Central memory CD4-positive, alpha-beta T cell (primary cell): Measurements from ENCODE around the gene KRT77.
"Not testable (repeated sequence)": the region's sequence is repeated elsewhere in the genome, so short reads cannot be mapped to it uniquely, and the experiment has no call there.

Experiments used
- DNase-seq: peaks from one replicate; pipeline ENCODE4 v3.0.0; 2022

Gene KRT77

DNA sequence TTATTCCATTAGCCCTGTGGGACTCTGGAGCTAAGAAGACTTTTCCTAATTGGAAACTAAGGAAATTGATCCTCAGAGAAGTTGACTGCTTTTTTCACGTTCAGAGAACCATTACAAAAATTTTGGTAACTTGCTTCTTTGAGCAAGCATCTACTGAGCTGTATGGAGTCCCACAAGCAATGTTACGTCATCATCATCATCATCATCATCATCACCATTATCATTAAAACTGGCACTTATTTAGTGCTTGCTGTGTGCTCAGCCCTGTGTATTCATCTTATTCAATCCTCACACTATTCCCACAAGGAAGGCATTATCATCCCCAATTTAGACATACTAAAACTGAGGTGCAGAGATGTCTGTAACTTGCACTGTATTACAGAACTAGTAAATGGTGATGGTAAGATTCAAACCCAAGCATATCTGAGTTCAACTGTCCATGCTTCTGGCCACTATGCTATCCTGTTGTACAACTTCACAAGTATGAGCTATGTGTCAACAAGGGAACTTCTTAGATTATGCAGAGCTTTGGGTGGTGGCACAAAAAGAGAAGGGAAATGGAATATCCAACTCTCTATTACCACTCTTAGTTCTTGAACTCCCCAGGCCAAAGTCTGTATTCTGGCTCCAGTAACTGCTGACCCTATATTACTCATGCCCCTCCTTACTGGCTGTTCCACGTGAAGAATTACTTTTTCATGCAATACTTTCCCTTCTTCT lies 29.5 kb downstream of the KRT77 start:
- no peak for DNase-seq

DNA sequence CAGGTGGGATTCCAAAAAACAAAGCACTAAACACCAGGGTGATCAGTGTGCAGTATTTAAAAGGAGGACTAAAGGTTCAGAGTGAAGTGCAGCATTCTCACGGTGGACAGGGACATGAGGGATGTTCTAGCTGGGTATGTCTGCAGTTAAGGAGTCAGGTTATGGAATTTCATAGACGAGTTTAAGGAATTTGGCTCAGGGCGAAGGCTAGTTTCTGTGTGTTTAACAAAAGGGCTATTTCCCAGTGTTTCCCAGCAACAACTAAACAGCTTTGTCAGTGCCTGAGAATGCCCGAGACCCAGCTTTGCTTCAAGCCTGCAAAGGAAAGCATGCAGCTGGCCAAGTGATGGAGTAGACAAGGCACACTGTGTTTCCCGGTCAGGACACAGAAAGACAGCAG lies 30.1 kb downstream of the KRT77 start:
- no peak for DNase-seq

DNA sequence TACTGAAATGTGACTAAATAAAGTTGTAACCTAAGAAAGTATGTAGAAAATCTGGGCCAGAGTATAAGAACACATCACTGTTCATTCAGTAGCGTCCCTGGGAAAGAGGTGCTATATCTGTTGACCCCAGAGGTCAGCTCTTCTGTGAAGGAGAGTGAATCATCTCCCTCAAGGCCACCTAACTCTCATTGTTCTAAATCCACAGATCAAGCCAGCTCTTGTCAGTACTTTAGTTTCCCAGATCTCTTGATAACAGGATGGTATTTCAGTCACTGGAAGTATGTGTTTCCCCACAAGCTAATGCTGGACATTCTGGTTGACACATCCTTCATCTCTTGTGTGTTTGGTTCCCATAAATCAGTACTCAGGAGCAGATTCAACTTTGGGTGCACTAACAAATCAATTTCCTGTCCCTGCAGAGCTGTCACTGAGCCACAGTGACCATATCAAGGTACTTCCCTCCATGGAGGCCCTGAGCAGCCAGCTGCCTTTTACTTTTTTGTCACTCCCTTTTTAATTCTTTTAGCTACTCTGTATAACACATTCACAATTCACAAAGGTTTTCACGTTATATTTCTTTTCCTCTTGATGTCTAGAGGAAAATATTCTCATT lies 30.9 kb downstream of the KRT77 start:
- DNase-seq, result no peak

DNA sequence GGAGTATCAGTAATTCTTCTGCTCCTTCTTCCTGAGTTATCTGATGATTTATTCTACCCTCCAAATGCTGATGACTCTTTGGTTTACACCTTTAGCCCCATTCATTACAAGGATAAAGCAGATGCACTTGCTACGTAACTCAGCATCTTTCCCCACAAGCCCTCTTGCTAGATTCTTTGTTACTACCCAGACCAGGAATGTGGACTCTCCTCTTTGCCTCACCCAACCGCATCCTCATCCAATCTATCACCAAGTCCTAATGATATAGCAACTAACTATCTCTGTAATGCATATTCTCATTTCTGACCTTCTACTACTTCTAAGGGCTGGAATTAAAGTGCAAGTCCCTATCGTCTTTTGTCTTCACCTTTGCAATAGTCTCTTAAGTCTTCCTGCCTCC lies 32.4 kb downstream of the KRT77 start:
- DNase-seq, result no peak

DNA sequence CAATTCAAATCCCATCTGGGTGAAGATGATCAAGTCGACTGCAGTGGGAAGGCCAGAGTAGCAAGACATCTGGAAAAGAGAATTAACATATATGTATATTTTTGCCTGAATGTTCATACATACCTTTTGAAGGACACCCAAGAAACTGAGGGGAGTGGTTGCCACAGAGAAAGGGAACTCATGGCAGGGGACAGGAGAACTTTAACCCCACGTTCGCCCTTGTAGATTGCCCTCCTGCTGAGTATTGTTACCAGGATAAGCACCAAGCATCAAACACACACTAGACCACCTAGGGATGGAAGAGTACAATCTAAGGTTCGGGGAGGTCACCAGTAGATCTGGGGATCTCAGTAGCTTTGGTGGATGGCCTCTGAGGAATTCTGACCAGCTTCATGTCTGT lies 32.8 kb downstream of the KRT77 start:
- no peak for DNase-seq

DNA sequence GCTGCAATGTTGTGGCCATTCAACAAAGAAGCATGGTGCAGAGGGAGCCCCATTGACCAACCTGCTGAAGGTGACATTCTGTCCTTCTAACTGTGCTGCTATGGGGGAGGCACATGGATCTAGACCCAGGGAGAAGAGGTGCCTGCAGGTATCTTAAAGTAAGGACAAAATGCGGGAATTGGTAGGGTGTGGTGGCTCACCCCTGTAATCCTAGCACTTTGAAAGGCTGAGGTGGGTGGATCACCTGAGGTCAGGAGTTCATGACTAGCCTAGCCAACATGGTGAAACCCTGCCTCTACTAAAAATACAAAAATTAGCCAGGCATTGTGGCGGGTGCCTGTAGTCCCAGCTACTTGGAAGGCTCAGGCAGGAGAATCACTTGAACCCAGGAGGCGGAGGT lies 33.4 kb downstream of the KRT77 start:
- not testable (repeated sequence) for DNase-seq

DNA sequence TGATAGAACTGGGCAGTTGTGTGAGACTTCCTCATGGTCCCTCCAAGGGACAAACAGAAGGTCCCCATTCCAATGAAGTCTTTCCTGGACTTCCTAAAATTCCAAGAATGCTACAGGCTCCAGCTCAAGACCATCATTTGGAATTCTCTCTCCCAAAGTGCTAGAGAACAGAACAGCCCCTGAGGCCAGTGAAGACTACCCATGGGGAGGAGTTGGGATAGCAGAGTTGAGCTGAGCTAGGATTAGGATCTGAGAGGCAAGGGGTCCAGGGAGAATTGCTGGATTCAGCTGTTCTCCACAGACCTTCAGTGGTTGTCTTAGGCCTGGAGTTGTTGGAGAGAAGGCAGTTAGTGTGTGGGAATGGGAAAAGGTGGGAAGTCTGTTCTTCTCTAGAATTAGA lies 33.9 kb downstream of the KRT77 start:
- DNase-seq, result no peak

DNA sequence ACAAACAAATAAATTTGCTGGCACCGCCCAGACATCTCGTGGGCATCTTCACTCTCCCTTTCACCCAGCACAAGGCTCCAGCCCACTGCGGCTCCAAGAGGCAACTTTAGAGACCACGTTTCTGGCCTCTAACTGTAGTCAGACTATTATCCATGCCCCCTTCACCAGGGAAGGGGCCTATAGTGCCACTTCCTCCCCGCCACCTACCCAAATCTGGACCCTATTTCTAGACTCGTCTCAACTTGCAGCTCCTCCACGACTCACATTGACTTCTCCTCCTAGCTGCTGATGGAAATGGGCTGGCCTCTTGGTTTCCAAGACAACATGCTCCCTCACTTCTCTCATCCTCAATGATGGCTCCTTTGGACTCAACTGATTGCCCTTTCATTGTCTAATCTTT lies 35.4 kb downstream of the KRT77 start:
- DNase-seq, result no peak

DNA sequence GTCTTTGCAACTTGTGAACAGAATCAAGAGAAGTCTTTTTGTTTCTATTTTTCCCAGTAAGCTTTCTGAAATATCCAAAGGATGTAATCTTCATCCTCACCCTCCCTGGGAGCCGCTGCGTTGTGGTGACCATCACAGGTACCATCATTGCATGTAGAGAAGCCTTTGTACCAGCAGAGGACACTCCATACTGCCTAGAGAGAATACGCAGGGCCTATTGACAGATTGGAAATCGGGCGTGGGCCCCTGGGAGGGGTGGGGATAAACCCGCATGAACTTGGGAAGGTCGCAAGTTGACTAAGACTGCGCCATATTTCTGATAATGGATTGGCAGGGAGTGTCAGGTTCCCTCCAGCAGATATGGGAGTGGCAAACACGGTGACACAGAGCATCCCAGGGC lies 35.8 kb downstream of the KRT77 start:
- DNase-seq, result no peak

DNA sequence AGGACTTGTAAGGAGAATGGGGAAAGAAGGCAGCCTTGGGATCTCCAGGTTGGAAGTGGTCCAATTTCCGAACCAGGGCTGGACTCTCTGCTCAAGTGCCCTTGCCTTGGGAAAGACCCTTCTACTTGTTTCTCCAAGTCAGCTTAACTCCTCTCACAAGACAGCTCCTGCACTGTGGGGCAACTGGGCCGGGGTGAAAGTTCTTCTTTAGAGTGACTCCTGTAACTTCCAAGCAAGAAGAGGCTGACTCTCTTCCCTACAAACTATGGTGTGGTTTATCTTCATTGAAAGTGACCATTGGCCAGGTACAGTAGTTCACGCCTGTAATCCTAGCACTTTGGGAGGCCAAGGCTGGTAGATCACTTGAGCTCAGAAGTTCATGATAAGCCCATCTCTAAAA lies 36.9 kb downstream of the KRT77 start:
- DNase-seq, result no peak

DNA sequence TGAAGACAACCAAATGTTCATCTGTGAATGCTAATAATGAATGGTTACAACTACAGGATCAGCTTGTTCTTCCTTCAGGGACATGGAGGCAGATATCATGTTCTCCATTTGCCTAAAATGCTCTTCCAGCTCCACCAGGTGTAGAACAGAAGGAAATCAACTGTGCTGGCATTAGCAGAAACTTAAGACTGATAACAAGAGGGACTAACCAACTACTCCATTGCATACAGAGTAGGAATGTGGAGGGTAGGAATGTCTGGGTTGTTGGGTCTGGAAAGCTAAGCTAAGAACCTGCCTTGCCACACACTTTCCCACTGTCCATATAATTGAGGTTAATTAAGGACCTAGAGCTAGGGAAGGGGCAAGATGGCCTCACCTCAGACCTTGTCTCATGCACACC lies 39.9 kb downstream of the KRT77 start:
- DNase-seq, result no peak

DNA sequence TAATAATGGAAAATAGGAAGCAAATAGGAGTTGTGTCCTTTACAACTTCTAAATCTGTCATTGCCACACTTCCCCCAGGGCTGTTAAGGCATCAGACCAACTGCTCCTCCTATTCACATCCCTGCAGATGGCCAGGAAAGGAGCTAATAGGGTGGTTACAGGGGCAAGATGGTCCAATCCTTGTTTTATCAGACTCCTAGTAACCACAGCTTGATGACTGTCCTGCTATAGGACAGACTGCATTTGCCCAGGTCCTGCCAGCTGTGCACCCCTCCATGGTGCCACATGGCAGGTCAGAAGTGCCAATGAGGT lies 40.5 kb downstream of the KRT77 start:
- DNase-seq, result no peak

DNA sequence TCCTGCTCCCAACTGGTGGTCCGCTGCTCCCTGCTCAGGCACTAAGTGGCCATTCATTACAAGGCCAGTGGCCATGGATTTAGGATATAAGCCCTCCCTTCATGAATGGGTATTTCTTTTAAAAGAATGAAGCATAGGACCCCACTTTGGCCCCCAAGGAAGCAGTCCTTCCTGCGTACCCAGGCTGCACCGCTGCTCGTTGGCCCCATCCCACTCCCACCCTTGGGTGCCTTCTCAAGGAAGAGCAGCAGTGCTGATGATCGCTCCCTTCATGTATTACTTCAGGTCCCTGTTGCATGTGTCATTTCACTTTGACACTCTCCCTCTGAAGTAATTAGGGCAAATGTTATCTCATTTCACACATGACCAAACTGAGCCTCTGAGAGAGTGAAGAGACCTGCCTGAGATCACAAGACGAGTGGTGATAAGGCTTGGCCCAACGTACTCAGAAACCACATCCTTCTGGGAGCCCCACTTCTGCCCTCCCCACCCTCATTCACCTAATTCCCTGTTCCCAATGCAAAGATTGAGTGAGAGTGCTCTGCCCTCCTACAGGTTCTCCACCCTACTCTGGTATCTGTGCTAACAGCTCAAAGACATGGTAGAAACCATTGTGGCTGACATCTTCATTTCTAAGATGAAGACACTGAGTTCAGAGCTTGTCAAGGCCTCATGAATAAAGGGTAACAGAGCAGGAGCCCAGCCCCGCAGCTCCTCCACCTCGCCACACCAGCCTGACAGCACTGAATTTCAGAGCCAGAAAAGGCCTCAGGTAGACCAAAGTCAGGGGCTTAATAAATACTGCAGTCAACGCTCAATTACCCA lies 41.0 kb downstream of the KRT77 start:
- DNase-seq, result no peak

DNA sequence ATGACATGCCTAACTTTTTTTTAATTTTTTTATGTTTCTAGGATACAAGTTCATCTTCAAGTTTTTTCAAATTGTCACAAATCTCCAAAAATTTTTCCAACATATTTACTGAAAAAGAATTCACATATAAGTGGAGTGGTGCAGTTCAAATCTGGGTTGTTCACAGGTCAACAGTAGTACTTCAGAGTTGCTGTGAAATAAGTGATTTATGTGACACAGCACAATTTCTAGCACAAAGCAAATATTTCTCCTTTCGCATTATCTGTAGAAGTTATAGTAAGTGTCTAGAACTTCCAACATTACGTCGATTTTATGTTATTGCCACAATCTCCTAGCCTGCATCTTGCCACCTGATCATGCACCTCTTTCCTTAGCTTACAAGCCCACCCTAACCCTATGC lies 41.7 kb downstream of the KRT77 start:
- no peak for DNase-seq

DNA sequence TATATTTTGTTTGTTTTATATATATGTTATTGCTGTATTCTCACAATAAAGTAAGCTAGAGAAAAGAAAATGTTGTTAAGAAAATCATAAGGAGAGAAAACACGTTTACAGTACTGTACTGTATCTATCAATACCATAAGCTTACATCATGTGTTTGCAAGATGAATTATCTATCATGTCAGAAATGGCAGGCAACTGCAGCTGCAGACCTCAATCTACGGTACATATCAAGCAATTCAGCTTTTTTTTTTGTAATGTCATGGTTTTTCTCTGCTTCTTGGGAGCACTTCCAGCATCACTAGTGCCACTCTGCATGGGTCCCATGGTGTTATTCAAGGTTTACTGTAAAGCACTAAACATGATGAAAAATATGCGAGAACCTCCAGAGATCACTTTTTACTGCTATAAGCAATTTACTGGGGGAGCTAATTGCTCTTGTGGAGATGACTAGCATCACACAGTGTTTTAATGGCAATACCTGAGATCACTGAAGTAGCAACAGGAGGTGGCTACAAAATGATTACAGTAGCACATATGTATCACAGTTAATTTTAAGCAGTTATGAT lies 42.3 kb downstream of the KRT77 start:
- no peak for DNase-seq

DNA sequence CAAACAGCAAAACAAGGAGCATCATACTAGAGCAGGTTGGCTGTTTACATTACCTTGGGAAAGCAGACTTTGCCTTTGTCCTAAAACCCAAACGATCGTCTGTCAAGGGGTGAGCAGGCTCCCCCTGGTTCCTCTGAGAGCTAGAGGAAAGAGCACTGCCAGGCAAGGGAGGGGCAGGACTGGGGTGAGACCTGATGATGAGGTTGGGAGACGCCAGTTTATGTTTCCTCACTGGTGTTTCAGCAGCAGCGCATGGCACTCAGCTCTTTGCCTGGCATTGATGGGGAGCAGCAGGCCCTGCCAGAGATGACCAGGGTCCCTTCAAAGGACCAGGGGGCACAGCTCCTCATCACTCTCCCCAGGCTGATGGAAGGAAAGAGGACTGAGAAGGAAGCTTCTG lies 43.4 kb downstream of the KRT77 start:
- no peak for DNase-seq

DNA sequence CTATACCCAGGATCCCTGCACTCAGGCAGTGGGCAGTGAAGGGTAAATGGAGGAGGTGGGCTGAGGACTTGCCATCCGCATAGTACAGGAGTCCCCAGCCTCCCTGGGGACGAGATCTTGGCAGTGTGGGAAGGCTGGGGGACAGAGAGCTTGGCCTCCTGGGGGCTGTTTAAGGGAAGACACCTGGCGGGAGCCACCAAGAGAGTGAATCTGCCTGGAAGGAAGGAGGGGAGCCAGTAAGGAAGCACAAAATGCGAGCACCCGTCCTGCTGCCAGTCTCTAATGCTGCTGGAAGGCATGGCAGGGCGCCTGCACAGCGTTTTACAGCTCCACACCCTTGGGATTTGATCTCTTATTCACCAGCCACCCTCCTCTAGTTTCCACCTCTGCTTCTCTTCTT lies 43.9 kb downstream of the KRT77 start:
- DNase-seq, result no peak

DNA sequence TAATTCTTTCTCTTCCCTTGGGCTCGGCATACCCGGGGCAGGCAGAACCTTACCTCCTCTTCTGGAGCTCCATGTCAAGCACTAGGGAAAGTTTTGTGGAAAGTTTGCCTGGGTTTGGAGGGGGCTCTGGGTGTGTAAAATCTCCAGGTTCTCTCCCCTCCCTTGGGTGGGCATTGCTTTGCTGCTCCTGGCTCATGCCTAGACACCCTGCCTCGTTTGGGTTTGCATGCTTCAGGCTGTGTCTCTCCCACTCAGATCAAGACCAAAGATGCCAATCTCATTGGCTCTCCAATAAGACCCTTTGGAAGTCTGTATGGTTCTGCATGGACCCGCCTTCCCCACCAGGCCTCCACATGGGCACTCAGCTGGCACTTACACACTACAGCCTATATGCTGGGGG lies 45.1 kb downstream of the KRT77 start:
- DNase-seq, result no peak

DNA sequence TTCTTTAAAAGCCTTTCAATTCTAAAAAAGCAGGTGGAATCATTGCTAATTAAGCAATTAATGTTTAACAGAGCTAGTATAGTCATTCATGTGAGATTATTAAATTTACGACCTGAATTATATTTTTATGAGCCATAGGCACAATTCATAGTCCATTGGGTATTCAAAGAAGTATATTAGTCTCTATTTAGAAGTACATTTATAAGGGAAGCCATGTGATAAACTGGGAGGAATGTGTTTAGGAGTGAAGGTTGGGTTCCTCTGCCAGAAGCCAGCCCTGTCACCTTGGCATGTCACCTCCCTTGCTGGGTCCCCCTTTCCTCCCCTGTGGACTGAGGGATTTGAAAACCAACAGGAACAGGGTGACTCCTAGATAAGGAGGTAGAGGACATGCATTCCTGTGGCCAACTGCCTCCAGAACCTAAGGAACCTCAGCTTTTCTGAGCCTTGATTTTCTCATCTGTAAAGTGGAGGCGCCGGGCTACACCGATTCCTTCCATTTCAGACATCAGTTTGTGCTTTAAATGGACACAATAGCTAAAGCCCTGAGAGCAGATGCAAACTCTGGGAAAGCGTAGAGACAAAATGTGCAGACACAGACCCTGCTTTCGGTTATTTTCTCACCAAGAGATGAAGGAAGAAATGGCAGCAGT lies 45.9 kb downstream of the KRT77 start:
- no peak for DNase-seq

DNA sequence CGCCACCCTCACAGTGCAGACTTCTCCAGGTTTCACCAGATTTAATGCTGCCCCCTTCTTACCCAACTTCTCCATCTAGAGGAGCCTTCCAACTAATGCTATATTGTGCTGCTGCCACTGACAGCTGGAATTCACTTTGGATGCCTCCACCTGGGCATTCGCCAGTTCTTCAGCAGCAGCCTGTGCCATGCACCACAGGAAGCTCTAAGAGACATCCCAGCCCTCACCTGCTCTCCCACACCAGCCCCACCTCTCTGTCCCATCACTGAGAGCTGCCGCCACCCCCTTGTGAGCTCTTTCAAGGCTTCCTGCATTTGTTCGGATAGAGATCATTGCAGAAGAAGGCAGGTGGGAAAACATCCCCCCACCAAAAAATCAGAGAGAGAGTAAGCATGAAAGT lies 46.7 kb downstream of the KRT77 start:
- no peak for DNase-seq

DNA sequence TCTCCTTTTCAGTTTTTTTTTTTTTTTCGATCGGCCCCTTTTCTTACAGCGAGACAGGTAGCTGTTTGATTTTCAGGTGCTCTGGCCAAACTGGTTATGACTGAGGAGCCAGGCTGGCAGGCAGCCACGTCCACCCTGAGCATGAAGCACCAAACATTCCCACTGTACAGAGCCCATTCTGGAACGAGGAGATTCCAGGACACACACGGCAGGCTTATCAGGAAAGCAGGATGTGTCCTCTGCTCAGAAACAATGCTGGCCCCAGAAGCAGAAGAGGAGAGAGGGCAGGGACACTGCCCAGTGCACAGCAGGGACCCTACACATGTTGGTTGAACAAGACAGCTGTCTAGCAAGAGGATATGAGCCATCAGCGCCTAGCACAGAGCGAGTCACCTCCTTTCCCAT lies 47.6 kb downstream of the KRT77 start:
- DNase-seq, result no peak

DNA sequence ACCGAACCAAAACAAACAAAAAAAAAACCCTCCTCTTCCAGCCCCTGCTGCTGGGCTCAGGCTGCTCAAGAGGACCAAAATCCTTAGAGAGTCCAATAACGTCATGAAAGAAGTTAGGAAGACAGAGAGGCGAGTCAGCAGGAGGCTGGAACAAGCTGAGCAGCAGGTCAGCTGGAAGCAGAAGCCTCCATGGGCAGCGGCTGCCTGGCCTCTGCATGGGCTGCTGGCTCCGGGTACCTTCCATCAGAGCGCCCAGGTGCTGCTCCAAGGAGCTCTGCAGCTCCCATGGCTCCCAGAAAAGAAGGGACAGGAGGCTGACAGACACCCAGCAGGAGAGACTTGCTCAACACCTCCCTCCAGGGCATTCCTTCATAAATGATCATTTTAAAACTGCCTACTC lies 48.1 kb downstream of the KRT77 start:
- DNase-seq, result no peak

DNA sequence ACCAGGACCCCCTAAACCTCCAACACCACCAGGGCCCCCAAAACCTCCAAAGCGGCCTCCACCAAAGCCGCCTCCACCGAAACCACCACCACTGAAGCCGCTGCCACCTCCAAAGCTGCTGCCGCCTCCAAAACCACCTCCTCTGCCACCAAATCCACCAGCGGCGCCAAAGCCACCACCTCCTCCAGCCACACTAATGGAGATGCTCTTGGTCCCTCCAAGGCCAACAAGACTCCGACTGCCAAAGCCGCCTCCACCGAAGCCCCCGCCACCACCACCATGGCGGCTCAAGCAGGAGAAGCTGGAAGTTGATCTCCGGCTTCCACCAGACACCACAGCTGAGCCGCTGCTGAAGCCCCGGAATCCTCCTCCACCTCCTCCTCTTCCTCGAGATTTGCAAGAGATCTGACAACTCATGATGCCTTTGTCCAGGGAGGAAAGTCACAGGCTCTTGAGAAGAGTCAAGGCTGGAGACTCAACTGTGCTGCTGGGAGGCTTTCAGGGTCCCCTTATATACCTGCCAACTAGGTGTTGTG lies 51.5 kb downstream of the KRT77 start, which contains the start of gene KRT2:
TSS of gene KRT2 (minus strand) at position 486 of the 536 bp plus-strand sequence. CDS start at position 417, 69 bp downstream.
- no peak for DNase-seq
